ENCODE results near the gene RPAP3. TPM values are rescaled to one million over a fixed set of nuclear protein-coding genes. Genes with fewer than 3 reads are reported as not detected.

The RPAP3 gene
- total RNA-seq, 1 donor from 2014 or later = 27.7 TPM

DNA sequence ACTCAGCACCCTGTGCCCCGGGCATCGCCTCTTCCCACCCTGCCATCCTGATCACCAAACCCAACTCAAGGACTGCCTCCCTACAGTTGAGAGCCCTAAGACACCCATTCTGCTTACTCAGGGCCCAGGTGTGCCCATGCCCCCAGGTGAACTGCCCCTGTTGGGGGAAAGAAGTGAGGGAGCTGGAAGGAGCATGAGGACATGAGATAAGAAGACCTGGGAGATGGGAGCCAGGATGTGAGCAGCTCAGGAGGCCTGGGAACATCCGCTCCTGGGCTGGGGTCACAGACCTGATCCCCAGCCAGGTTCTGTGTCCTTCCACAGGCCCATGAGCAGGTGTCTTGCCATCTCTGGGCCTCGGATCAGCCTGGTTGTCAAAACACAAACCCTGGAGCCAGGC lies 46.3 kb upstream of the RPAP3 start:
- Histone ChIP-seq H3K4me3 (ENCODE audit: low read depth, low read length) (no peak overlapping the region), H3K27me3 (ENCODE audit: control insufficient read depth, insufficient read depth, low read length) (peaks cover 2% of the 10 kb centered on the region), H3K36me3 (ENCODE audit: control insufficient read depth, insufficient read depth, low read length) (no peaks in the 10 kb centered on the region)
- TF ChIP-seq, protein P1, sequence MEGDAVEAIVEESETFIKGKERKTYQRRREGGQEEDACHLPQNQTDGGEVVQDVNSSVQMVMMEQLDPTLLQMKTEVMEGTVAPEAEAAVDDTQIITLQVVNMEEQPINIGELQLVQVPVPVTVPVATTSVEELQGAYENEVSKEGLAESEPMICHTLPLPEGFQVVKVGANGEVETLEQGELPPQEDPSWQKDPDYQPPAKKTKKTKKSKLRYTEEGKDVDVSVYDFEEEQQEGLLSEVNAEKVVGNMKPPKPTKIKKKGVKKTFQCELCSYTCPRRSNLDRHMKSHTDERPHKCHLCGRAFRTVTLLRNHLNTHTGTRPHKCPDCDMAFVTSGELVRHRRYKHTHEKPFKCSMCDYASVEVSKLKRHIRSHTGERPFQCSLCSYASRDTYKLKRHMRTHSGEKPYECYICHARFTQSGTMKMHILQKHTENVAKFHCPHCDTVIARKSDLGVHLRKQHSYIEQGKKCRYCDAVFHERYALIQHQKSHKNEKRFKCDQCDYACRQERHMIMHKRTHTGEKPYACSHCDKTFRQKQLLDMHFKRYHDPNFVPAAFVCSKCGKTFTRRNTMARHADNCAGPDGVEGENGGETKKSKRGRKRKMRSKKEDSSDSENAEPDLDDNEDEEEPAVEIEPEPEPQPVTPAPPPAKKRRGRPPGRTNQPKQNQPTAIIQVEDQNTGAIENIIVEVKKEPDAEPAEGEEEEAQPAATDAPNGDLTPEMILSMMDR (IDR thresholded peaks at IDR 0.05; ENCODE audit: insufficient read depth, low read length, poor library complexity, severe bottlenecking) = no peak
- DNase-seq (ENCODE audit: low read depth) = no peak

DNA sequence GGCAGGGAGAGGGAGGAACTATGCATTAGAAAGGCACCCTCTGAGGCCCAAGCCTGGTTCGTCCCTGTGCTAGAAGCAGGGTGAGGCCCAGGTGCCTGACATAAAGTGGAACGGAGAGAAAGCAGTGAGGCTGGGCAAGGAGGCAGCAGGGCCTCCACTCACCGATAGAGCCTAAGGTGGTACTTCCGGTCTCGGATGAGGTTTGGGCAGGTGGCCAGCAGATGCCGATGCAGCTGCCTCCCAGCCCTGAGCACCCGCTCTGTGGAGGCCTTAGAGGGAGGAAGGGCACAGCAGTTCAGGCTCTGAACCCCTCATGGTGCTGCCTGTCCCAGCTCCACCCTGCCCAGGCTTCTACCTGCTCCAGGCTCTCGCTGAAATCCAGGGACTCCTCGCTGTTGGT lies 45.7 kb upstream of the RPAP3 start:
- TF ChIP-seq, protein P1 (IDR thresholded peaks at IDR 0.05; ENCODE audit: insufficient read depth, low read length, poor library complexity, severe bottlenecking) = no peak
- H3K27me3 ChIP-seq (ENCODE audit: control insufficient read depth, insufficient read depth, low read length) = peaks cover 2% of the 10 kb centered on the region
- H3K36me3 ChIP-seq (ENCODE audit: control insufficient read depth, insufficient read depth, low read length) = no peaks in the 10 kb centered on the region
- no peak overlapping the region for H3K4me3 ChIP-seq (ENCODE audit: low read depth, low read length)
- DNase-seq (ENCODE audit: low read depth) = no peak

DNA sequence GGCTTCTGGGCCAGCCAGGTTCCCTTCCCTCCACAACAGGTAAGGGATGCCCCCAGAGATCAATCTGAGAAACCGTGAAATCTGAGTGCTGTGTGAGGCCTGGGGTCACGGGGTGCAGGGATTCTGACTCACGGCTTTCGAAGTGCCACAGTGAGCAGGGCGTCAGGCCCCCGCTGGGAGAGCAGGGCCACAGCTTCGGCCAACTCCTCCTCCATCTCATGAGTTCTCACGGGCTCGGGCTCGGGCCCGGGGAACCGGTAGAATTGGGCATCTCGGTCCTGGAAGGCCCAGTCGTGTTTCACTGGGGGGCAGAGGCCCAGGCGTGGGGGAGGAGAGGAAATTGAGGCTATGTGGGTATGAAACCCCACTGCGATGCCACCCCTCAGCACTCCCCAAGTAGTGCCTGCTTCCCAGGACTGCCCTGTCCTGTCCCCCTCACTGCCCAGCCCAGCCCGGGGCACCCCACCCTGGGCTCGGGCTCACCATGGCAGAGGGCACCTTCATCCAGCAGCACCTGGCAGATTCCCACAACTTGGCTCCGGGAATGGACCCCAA lies 45.2 kb upstream of the RPAP3 start:
- H3K27me3 ChIP-seq (ENCODE audit: control insufficient read depth, insufficient read depth, low read length) = peaks cover 2% of the 10 kb centered on the region
- no peak overlapping the region for H3K4me3 ChIP-seq (ENCODE audit: low read depth, low read length)
- TF ChIP-seq, protein P1 (IDR thresholded peaks at IDR 0.05; ENCODE audit: insufficient read depth, low read length, poor library complexity, severe bottlenecking) = no peak
- DNase-seq (ENCODE audit: low read depth) = no peak
- H3K36me3 ChIP-seq (ENCODE audit: control insufficient read depth, insufficient read depth, low read length) = no peaks in the 10 kb centered on the region

DNA sequence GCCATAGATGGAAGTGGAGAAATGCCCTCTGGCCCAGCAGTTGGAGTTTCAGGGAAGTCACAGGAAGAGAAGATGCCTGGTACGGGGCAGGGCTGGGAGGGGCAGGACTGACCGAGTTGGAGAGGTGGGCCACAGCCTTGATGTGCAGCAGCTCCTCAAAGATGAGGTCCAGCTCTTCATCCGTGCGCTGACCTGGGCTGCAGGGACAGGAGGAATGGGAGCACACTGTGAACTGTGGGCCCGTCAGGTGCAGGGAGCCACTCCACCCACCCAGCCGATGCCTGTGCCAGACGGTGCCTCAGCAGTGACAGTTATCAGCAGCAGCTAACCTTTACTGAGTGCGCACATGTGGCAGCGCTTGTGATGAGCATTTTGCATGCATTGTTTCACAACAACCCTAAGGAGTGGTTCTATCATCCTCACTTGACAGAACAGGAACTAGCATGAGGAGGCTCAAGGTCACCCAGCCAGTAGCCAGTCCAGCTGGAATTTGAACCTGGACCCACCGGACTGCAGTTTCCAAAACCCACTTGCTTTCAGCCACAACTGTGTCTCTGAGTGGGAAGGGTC lies 44.5 kb upstream of the RPAP3 start:
- TF ChIP-seq, protein P1 (IDR thresholded peaks at IDR 0.05; ENCODE audit: insufficient read depth, low read length, poor library complexity, severe bottlenecking) = no peak
- no peaks in the 10 kb centered on the region for H3K36me3 ChIP-seq (ENCODE audit: control insufficient read depth, insufficient read depth, low read length)

DNA sequence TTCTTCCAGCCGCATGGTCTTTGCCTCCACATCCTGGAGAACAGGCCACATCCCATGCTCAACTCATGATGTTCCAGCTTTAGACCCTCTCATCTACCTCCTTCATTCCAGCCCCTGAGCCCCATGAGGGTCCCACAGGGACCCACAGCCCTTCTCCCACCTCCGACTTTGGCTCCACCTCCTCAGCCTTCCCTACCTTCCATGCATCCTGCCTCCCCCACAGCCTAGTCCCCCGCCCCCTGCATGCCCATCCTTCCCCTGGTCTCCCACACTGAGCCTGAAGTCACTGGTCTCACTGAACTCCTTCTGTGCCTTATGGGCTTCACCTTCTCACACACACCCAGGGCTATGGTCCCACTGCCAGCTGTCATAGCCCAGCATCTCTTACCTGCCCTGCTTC lies 43.1 kb upstream of the RPAP3 start:
- TF ChIP-seq, protein P1 (IDR thresholded peaks at IDR 0.05; ENCODE audit: insufficient read depth, low read length, poor library complexity, severe bottlenecking) = no peak
- DNase-seq (ENCODE audit: low read depth) = no peak
- no peaks in the 10 kb centered on the region for H3K36me3 ChIP-seq (ENCODE audit: control insufficient read depth, insufficient read depth, low read length)
- no peak overlapping the region for H3K4me3 ChIP-seq (ENCODE audit: low read depth, low read length)
- H3K27me3 ChIP-seq (ENCODE audit: control insufficient read depth, insufficient read depth, low read length) = peaks cover 9% of the 10 kb centered on the region

More for the DNA sequence above, 44.5 kb upstream of the RPAP3 start:
- Histone ChIP-seq H3K27me3 (ENCODE audit: control insufficient read depth, insufficient read depth, low read length) (peaks cover 5% of the 10 kb centered on the region), H3K4me3 (ENCODE audit: low read depth, low read length) (no peak overlapping the region)
- no peak for DNase-seq (ENCODE audit: low read depth)

DNA sequence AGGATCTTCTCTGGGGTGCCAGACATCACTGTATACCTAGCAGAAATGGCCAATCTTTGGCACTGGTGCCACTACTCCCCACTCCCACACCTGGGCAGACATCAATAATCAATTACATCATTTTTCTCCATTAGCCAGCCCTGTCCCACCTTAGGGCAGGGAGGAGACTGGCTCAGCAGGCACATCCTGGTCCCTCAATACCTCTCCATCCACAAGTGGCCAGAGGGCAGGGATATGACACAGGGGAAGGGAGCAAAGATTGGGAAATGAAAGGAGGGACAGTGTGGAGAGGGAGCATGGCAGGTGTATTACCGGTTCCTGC lies 42.6 kb upstream of the RPAP3 start:
- no peak overlapping the region for H3K4me3 ChIP-seq (ENCODE audit: low read depth, low read length)
- peaks cover 9% of the 10 kb centered on the region for H3K27me3 ChIP-seq (ENCODE audit: control insufficient read depth, insufficient read depth, low read length)

More for the DNA sequence above, 42.6 kb upstream of the RPAP3 start:
- TF ChIP-seq, protein P1 (IDR thresholded peaks at IDR 0.05; ENCODE audit: insufficient read depth, low read length, poor library complexity, severe bottlenecking) = no peak
- no peaks in the 10 kb centered on the region for H3K36me3 ChIP-seq (ENCODE audit: control insufficient read depth, insufficient read depth, low read length)
- DNase-seq (ENCODE audit: low read depth) = no peak

All from kidney epithelial cell (primary cell).